ENCODE data around the gene RNF145.
A peak's percentile ranks its signal among the peaks of the same experiment; 100 is the strongest.
"Not testable (repeated sequence)": the region's sequence is repeated elsewhere in the genome, so short reads cannot be mapped to it uniquely, and the experiment has no call there.

RNF145 gene, protein sequence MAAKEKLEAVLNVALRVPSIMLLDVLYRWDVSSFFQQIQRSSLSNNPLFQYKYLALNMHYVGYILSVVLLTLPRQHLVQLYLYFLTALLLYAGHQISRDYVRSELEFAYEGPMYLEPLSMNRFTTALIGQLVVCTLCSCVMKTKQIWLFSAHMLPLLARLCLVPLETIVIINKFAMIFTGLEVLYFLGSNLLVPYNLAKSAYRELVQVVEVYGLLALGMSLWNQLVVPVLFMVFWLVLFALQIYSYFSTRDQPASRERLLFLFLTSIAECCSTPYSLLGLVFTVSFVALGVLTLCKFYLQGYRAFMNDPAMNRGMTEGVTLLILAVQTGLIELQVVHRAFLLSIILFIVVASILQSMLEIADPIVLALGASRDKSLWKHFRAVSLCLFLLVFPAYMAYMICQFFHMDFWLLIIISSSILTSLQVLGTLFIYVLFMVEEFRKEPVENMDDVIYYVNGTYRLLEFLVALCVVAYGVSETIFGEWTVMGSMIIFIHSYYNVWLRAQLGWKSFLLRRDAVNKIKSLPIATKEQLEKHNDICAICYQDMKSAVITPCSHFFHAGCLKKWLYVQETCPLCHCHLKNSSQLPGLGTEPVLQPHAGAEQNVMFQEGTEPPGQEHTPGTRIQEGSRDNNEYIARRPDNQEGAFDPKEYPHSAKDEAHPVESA

DNA sequence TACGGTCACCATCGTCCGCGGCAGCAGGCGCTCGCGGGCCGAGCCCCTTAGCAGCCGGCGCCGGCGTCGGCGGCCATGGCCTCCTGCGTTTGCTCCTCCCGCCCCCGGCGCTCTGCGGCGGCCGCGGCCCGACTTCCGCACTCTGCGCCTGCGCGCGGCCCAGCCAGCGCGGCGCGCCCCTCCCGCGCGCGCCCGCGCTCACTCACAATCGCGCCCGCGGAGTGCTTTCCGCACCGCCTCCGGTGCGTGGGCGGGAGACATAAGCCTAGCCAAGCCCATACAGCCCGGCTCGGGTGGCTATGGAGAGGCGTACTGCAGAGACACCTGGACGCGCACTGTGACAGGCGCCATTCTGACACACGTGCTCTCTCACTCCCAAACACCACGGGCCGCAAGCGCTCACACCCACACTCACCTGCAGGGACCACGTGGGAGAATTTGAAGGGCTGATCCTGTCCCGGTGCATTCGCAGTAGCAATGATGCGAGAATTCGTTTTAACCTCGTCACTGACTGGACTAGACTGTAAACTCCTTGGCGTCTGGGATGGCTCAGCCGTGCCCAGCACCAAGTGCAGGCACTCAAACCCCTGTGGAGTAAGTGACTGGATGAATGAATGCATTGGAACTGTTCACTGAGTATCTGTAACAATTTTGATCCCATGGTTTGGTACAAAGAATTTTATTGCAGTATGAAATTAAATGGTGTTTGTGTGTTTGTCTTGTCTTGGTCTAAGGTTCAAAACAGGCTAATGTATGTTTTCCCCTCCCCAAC, at the start of gene RNF145:
Gene RNF145, minus strand, starts transcription at position 116 of the 772 bp plus-strand sequence. CDS start 5,936 bp downstream, outside the sequence.
- DNase-seq = peak; percentile 75

DNA sequence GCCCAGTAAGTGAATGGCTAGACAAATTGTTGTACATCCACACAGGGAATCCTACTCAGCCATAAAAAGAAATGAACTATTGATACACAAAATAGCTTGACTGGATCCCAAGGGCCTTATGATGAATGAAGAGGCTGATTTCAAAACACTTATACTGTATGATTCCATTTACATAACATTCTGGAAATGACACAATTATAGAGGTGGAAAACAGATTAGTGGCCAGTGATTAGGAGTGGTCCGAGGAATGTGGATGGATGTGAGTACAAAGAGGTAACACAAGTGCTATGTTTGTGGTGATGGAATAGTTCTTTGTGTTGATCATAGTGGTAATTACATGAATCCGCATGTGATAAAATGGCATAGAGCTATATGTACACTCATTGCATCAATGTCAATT, 49.0 kb upstream of the RNF145 start:
- no peak for DNase-seq

DNA sequence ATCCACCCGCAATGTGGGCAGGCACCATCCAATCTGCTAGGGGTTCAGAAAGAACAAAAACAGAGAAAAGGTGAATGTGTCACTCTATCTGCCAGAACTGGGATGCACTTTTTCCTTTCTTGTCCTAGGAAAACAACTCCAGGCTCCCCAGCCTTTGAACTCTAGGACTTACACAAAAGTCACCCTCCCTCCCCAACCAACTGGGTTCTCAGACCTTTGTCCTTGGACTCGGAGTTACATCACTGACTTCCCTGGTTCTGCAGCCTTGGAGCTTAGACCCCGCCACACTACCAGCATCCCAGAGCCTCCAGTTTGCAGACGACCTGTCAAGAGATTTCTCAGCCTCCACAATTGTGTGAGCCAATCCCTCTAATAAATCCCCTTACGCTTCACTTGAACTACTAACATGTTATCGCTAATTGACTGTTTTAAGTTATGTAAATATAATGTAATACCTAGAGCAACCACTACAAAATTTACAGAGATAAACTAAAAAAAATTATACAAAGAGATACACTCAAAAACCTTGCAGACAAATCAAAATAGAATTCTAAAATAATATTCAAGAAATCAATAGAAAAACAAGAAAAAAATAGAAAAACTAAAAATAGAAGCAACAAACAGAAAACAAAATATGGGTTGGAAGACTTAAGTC, 48.4 kb upstream of the RNF145 start:
- no peak for DNase-seq

DNA sequence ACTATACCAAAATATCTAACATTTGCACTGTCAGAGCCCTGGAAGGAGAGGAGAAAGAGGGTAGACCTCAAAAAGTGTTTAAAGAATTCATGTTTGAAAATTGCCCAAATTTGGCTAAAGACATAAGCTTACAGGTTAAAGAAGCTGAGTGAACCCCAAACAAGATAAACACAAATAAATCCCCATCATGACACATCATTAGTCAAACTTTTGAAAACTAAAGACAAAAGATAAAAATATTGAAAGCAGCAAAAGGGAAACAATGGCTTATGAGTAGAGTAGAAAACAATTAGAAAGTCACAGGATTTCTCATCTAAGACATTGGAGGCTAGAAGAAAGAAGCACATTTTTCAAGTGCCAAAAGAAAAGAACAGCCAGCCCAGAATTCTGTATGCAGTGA, 47.7 kb upstream of the RNF145 start:
- no peak for DNase-seq

DNA sequence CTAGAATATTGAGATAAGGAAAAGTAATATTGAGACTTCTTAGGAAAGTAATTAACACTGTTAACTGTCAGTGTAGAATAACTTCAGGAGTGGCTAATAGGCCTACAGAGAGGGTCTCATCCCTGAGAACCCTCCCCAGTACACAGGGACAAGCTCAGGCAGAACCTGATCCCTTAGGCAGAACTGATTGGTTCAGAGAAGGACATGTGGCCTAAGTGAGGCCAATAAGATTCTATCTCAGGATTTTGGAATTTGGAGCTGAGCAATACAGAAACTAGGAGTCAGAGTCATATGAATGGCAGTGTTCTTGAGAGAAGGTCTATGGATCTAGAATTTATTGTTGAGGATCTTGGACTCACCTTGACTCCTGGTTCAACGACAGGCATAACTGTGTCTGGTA, 42.8 kb upstream of the RNF145 start:
- no peak for DNase-seq

DNA sequence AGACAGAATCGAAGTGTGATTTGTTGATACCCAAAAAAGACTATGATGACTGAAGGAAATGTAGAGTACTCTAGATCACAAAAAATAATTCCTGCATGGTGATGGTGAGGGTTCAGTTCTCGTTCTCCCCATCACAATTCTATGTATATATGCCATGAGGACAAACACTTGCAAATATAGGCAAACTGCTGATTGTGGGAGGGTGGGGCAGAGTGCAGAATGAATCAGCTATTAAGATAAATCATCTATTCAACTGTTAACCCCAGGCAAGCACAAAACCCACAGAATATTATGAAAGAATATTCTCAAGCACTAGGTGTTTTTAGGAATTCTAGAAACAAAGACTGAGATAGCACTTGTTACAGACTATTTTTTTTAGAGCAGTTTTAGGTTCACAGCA, 39.8 kb upstream of the RNF145 start:
- no peak for DNase-seq

DNA sequence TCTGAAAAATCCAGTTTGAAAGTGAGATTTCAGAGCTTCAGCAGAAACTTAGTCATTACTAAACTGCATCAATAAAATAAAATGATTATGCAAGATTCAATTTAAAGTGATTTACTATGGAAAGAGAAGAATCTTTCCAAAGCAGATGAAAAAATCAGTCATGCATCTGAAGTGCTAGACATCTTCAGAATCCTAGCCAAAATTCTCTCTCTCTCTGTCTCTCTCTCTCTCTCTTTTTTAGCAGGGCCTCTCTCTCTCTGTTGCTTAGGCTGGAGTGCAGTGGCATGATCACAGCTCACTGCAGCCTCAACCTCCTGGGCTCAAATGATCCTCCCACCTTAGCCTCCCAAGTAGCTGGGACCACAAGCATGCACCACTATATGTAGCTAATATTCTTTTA, 35.5 kb upstream of the RNF145 start:
- no peak for DNase-seq

DNA sequence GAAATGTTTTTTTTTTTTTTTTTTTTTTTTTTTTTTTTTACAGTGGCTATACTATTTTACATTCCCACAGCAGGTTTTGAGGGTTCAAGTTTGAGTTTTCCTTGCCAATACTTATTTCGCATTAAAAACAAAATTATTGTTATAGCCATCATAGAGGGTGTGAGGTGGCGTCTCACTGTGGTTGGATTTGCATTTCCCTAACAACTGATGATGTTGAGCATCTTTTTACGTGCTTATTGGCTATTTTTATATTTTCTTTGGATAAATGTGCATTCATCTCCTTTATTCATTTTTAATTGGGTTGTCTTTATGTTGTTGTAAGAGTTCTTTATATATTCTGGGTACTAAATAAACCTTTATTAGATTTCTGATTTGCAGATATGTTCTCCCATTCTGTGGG, 34.8 kb upstream of the RNF145 start:
- DNase-seq = no peak

DNA sequence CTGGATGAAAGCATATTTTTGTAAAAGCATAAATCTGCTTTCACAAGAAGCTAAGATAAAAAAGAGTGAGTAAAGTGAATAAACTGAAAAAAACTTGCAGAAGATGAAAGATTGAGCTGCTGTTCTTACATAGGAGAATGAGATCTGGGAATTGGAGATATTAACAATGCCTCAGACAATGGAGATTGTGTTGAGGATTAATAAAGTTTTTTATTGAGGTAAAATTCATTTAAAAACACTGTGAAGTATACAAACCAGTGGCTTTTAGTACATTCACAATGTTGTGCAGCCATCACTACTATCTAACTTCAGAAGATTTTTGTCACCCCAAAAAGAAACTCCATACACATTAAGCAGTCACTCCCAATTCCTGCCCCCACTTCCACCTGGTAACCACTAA, 34.0 kb upstream of the RNF145 start:
- no peak for DNase-seq

DNA sequence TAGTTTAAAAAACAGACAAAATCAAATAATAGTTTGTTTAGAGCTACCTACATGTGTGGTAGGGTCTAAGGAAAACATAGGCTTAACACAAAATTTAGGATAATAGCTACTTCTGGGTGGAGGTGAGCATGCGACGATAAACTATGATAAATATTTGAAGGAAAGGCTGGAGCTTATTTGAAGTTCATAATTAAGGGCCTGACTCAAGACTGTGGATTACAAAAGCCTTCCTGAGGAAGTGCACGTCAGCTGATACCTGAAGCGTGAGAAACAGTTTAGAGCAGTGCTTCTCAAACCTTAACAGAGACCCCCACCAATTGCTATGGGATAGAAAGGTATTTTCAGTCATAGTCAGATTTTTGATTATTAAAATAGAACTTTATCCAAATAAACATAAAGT, 33.3 kb upstream of the RNF145 start:
- no peak for DNase-seq

DNA sequence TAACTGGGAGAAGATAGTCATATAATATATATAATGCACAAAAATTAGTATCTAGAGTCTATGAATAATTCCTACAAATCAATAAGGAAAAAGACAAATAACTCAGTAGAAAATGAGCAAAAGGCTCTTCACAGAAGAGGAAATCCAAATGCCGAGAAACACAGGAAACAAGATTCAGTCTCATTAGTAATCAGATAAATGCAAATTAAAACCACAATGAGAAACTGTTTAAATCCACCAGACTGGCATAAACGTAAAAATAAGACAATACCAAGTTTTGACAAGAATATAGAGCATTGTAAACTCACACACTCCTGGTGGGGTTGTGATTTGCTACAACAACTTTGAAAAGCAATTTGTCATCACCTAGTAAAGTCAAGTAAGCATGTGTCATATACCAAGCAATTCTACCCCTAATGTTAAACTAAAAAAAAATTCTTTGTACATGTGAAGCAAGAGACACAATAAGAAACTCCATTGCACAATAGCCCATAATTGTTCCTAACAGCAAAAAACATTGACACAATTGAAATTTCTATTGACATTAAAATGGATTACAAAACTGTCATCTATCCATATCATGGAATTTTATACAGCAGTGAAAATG, 32.7 kb upstream of the RNF145 start:
- DNase-seq = no peak

DNA sequence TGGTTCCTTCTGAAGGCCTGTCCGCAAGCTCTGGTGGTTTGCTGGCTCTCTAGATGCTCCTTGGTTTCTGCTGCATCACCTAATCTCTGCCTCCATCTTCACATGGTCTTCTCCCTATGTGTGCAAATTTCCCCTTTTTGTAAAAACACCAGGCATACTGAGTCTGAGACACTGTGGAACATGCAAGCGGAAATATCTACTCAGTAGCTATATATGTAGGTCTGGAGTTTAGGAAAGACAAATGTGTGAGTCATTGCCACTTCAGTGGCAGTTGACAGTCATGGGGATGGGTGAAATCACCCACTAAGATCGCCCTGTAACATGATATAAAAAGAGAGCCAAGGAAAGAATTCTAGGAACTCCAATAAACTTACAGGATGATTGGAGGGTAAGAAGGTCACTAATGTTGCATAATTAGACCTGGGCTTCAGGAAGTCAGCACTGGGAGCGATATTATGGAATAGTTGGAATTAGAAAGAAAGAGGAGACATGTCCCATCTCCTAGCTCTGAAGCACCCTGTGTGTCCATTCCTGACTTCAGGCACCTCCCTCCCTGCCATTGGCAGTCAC, 31.0 kb upstream of the RNF145 start:
- no peak for DNase-seq

DNA sequence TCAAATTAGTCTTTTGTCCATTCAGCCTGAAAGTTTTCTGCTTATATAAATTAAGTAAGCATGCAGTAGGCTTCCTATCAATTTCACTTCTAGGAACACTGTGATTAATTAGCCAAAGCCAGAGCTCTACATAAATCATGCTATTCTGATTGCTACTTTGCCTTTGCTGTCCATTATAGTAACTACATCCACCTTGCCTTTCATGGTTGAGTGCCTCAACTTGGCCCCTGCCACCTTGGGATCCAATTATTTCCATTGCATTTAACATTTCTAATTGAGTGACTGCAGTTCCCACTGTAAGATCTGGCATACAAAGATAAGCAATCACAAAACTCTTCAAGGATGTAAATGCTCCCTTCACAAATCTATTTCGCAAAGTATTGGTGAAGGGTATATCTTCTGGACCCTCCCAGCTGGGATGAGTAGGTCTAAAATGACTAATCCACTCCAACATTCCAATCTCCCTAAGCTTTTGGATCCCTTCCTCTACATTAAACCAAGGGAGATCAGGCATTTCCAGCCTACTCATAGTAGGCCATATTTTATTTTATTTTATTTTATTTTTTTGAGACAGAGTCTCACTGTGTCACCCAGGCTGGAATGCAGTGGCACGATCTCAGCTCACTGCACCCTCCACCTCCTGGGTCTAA, 26.6 kb upstream of the RNF145 start:
- not testable (repeated sequence) for DNase-seq

DNA sequence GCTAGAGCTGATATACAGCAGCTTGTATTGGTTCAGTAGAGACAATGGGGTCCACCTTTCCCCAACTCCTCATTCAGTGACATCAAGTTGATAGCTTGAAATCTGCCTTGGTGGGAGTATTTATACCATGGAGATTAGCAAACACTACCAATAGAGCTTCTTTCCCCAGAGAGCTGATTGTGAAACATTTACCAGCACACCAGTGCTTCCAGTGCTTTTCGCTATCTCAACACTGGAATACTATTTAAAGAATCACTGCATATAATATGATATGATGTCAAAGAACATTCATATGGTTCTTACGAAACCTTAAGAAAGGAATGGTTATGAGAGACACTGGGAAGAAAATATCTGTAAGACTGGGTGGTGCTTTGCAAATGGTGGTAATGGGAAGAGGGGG, 21.8 kb upstream of the RNF145 start:
- DNase-seq = no peak

DNA sequence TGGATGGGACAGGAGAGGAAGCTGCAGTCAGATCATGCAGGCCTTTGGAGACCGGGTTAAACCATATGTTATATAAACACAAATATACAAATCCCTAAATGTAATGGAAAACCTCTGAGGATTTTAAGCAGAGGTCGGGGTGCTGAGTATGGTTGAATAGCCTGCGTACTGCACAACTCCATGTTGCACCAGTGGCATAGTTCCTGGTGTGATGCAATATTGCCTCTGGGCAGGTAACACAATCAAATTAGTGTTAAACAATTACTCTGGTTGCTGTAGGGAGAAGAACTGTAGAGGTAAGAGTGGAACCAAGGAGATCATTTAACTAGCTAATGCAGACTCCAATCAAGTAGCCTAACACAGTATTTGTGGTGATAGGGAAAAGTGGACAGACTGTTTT, 21.3 kb upstream of the RNF145 start:
- DNase-seq = no peak

DNA sequence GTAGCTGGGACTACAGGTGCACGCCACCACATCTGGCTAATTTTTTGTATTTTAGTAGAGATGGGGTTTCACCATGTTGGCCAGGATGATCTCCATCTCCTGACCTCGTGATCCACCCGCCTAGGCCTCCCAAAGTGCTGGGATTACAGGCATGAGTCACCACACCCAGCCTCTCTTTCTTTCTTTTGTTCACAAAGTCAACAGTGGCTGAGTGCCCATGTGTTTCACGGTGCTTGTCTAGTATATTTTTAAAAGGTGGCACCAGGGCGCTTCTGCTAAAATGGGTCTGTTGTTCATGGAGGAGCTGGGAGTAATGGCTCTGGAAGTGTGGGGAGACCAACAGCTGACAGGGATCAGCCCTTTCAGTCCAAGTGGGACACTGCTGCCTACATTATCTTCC, 18.7 kb upstream of the RNF145 start:
- DNase-seq = not testable (repeated sequence)

DNA sequence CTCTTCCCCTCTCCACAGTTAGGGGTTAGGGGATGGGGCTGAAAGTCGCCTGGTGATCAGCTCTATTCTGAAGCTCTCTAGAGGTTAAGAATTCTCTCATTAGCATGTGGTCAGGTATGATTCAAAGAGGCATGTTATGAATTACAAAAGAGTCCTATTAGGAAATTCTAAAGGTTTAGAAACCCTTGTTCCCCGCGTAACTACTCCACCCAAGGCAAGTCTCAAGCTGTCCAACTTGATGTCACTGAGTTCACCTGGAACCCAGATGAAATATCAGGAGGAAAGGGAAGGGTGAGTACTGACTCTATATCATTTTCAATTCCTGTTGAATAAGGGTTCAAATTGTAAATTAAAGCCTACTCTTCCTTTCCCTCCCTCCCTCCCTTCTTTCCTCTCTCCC, 18.1 kb upstream of the RNF145 start:
- no peak for DNase-seq

DNA sequence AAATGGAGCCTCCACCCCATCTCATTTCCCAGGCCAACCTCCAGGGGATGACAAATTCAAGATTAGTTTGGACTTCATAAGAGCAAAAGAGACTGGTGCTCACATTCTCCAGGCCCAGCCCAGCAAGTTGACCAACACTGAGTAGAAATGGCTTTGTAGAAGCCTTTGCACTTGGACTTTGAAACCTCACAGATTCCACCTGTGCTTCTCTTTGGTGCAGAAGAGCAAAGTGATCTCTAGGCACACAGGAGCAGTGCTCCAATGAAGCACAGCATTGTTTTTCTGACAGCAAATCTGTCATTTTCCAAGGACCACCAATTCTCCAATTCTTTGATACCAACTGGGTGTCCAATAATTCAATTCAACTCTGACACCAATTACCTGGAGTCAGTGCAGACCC, 17.1 kb upstream of the RNF145 start:
- no peak for DNase-seq

DNA sequence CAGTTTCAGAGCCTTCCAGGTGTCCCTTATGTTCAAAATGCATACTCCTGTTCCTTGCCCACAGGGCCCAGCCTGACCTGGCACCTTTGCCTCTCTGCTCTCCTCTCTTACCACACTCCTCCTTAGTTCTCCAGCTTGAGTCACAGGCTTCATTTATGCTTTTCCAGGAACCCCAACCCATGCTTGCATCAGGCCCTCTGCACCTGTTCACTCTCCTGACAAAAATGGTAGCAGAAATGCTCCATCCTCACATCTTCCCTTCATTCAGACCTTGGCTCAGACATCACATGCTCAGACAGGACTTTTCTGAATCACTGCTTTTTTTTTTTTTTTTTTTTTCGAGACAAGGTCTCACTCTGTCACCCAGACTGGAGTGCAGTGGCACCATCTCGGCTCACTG, 15.1 kb upstream of the RNF145 start:
- no peak for DNase-seq

DNA sequence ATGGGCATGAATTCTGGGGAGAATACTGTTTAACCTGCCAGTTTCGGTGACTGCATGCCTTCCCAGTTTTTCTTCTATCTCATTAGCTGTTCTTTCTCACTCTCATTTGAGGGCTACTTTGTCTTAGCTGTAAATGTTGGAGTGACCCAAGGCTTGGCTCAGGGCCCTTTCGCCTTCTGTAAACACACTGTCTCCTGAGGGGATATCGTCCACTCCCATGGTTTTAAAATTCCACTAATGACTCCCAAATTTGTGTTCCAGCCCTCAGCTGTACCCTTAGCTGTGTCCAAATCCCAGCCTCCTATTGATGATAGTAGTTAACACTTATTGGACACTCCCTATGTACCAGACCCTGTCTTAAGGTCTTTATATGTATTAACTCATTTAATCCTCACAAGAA, 14.1 kb upstream of the RNF145 start:
- no peak for DNase-seq

DNA sequence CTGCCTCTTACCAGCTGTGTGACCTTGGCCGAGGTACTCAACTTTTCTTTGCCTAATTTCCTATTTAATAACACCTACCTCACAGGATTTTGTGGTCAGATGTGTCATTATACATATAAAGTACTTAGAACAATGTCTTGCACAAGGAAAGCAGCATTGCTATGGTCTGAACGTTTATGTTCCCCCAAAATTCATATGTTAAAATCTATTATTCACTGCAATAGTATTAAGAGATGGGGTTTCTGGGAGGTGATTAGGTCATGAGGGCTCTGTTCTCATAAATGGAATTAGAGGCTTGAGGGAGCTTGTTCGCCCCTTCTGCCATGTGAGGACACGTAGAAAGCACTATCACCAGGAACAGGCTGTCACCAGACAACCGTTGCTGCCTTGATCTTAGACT, 10.9 kb upstream of the RNF145 start:
- DNase-seq = no peak

DNA sequence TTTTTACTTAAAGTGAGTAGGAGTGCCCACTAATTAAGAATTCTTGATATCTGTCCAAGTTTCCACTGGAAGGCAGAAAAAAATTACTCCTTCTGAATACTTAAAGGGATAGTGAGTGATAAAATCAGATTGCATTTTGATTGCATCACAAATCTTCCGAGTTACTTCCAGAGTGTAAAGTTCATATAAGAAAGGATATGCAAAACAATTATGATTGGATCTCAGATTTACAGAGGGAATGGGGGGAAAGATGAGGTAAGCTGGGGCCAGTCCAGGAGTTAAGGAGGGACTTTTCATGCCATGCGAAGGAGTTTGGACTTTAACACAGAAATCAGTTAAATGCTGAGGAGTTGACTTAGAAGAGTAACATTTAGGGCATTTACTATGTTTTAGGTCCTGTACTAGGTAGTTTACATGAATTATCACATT, 9.3 kb upstream of the RNF145 start:
- DNase-seq = no peak

Measured in 8988T (cell line).